ENCODE results near the gene UNC93B1. TPM values are rescaled to one million over a fixed set of nuclear protein-coding genes. Genes with fewer than 3 reads are reported as not detected.

UNC93B1 gene
- total and polyA plus RNA-seq, 2 of the 8 experiments (the other 6 are each of a cell fraction or from before 2014, with no cell fraction given): 18.9 to 34.3 TPM

GRCh38 chr11:68017980-68018729 lies 14.3 kb upstream of the UNC93B1 start (continued):
- TF ChIP-seq GABPA (IDR thresholded peaks at IDR 0.05; ENCODE audit: borderline replicate concordance, insufficient read depth, low read length) (no peak), FOSL1 (IDR thresholded peaks at IDR 0.05; ENCODE audit: insufficient read depth, low read depth, low read length) (no peak), CHD1 (IDR thresholded peaks at IDR 0.05; ENCODE audit: low read depth, low read length) (no peak), KDM5A (IDR thresholded peaks at IDR 0.05; ENCODE audit: low read length) (no peak), CHD2 (IDR thresholded peaks at IDR 0.05; ENCODE audit: low read length) (no peak), POLR2A (IDR thresholded peaks at IDR 0.05; ENCODE audit: control extremely low read depth in 1 of 2, low read depth in 2 of 2, low read length in 2 of 2) (no peak), TAF1 (IDR thresholded peaks at IDR 0.05; ENCODE audit: low read depth, low read length) (no peak)

Data from H1 (cell line).